Stimulated activated CD8-positive, alpha-beta memory T cell treated with anti-CD3 and anti-CD28 coated beads, Interleukin-7, amount 100 ng/mL, for 1 hour (primary cell): ENCODE results near the gene PRRT2.

Source experiments
- DNase-seq, 2 donors: peaks; one replicate each; pipeline ENCODE4 v3.0.0-alpha.2; 2020; ENCODE audit warnings: low read depth in 2 of 2

PRRT2 gene

GRCh38 chr16:29811170-29811895 lies 660 bp upstream of the PRRT2 start:
- no peak for DNase-seq

DNA sequence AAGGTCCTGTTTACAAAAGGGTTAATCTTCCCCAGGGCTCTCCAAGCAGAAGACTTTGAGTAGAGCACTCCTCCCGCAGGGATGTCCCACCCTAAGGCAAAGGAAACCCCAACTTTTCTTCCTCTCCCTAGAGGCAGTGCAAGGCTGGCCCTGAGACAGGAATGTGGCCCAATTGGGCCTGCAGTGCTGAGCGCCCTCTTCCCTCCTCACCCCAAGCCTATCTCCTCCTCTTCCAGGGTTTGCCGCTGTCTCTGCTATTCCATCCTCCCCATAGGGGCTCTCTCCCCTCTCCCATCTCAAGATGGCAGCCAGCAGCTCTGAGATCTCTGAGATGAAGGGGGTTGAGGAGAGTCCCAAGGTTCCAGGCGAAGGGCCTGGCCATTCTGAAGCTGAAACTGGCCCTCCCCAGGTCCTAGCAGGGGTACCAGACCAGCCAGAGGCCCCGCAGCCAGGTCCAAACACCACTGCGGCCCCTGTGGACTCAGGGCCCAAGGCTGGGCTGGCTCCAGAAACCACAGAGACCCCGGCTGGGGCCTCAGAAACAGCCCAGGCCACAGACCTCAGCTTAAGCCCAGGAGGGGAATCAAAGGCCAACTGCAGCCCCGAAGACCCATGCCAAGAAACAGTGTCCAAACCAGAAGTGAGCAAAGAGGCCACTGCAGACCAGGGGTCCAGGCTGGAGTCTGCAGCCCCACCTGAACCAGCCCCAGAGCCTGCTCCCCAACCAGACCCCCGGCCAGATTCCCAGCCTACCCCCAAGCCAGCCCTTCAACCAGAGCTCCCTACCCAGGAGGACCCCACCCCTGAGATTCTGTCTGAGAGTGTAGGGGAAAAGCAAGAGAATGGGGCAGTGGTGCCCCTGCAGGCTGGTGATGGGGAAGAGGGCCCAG lies 1.0 kb downstream of the PRRT2 start:
- no peak for DNase-seq

GRCh38 chr16:29813644-29814562 lies 1.9 kb downstream of the PRRT2 start:
- DNase-seq, result no peak

DNA sequence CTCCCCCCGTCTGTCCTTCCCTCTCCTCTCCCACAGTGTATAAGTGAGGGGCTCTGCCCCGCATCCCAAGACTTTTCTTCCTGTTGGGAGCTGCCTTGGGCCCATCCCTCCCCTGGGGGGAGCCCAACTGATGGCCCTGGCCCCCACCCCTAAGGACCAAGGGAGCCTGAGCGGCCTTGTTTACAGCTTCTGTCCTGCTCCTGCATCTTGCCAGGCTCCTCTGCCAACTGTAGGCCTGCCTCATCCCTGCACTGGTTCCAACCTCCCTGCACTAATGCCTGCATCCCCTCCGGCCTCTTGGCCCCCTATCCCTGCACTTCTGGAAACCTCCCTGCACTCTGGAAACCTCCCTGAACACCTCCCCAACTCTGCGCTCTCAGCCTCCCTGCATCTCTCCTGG lies 2.6 kb downstream of the PRRT2 start:
- DNase-seq, result no peak

DNA sequence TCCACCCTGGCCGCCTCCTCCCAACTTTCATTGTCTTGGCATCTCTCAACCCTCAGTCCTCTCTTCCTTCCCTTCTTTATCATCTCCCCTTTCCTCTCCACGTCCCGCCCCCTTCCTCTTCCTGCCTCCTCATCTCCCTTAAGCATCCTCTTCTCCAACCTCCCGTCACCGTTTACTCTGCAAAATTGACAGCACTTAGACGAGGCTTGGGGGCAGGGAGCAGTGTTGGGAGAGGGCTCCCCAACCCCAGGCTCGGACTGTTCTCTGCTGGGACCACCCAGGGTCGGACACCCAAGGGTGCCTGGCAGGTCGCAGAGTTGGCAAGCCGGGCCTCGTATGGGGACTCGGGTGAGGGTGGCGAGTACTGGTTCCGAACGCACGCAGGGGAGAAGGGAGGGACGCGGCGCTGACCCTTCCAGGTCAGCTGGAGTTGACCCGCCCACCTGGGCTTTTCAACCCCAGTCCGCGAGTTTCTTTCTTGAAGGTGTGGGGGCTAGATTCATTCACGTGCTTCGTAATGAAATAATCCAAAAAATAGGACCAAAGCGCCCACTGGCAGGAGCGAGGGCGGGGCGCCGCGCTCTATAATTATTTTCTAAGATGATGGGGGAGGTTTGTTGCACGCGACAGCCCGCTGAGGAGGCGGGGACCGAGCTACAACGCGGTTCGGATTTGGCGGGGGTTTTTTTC lies 3.2 kb downstream of the PRRT2 start:
- no peak for DNase-seq

- peak; percentile 96 to 97 for DNase-seq
These were observed 4.0 kb downstream of the PRRT2 start, which contains the start of gene PAGR1 for GRCh38 chr16:29815793-29816693. TSS of gene PAGR1 (plus strand) at chr16:29816152. CDS start at chr16:29816526, 374 bp downstream.

- no peak for DNase-seq
These were observed 4.9 kb downstream of the PRRT2 start for GRCh38 chr16:29816694-29817441.

DNA sequence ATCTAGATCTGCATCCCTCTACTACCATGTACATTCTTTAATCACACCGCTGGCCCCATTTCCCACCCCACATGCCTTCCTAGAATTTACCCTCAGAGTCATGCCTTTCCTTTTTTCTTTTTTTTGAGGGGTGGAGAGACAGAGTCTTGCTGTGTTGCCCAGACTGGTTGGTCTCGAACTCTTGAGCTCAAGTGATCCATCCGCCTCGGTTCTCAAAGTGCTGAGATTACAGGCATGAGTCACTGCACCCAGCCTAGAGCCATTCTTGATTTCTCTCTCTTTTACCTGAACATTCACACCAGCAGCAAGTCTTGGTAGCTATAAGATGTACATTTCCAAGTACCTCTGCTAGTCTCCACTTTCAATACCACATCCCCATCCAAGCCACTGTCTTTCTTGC lies 6.1 kb downstream of the PRRT2 start:
- DNase-seq, result no peak

DNA sequence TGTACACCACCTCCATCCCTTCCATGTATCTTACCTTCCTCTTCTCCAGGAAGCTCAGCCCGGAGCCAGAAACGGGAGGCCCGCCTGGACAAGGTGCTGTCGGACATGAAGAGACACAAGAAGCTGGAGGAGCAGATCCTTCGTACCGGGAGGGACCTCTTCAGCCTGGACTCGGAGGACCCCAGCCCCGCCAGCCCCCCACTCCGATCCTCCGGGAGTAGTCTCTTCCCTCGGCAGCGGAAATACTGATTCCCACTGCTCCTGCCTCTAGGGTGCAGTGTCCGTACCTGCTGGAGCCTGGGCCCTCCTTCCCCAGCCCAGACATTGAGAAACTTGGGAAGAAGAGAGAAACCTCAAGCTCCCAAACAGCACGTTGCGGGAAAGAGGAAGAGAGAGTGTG lies 7.5 kb downstream of the PRRT2 start:
- DNase-seq, result no peak

- DNase-seq, result no peak
These were observed 8.3 kb downstream of the PRRT2 start, which contains the start of gene MVP for GRCh38 chr16:29820271-29820701. TSS of gene MVP (plus strand) at chr16:29820462. CDS start at chr16:29830550, 10,088 bp downstream.

DNA sequence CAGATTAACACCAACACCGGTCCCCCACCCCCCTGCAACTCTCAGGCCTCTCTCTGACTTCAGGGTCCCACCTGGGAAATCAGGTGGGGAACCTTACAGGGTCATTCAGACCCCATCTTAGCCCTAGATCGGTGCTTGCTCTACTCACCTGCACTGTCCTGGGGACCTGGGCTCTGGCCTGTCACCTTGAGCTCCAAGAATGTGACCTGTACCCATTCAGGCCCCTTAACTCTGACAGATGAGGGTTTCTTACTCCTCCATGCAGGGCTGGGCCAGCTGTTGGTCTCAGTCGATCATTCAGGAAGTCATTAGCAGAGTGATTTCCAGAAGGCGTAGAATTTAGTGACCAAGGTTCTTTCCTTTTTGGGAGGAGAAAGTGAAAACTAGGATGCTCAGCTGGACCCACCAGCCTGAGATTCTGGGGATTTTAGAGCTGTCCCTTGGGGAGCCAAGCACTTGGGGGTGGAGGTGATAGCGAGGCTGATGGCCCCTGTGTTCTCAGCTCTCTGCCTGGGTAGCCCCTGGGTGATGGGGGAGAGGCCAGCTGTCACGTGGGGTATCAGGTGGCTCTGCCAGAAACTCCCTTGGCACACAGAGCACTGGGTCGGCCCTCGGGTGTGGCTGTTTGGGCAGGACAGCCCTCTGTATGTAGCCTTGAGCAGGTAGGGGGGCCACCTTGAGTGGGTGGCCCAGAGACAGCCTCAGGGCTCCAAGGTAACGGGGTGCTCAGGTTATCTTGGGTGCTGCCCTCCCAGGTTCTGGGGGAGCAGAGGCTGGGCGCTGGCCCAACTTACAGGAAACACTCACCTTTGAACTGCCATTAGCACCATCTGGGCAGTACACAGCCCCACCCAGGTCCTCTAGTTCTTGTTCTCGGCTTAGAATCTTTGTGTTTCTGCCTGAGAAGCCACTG lies 9.0 kb downstream of the PRRT2 start:
- DNase-seq, result no peak

GRCh38 chr16:29821643-29822115 lies 9.7 kb downstream of the PRRT2 start:
- DNase-seq, result no peak

DNA sequence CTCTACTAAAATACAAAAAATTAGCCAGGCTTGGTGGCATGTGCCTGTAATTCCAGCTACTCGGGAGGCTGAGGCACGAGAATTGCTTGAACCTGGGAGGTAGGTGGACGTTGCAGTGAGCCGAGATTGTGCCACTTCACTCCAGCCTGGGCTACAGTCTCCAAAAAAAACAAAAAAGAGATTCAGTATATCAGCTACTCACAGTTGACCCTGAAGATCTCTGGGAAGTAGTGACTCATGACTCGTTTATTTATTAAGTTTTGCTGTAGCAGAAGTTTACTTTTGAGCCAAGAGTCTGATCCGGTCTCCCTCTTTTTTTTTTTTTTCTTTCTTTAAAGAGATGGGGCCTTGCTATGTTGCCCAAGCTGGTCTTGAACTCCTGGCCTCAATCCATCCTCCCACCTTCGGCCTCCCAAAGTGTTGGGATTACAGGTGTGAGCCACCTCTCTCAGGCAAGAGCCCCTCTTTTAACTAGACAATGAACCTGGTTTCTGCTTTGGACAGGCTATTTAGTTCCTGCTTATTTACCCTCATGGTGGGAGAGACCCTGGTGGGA lies 12.7 kb downstream of the PRRT2 start:
- DNase-seq, result no peak

- no peak for DNase-seq
These were observed 13.4 kb downstream of the PRRT2 start for GRCh38 chr16:29825145-29826044.

- no peak for DNase-seq
These were observed 14.3 kb downstream of the PRRT2 start for GRCh38 chr16:29826342-29826695.

DNA sequence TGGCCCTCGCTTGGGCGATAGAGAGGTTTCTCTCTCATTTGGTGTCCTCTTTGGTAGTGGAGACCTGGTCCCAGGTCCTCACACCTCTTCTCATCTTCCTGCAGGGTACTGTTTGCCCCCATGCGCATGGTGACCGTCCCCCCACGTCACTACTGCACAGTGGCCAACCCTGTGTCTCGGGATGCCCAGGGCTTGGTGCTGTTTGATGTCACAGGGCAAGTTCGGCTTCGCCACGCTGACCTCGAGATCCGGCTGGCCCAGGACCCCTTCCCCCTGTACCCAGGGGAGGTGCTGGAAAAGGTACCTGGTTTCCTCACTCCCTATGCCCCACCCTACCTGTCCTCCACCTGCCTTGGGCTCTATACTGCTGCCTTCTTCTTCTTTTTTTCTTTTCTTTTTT lies 18.8 kb downstream of the PRRT2 start:
- no peak for DNase-seq

GRCh38 chr16:29831490-29831889 lies 19.5 kb downstream of the PRRT2 start:
- no peak for DNase-seq
